Uterus (tissue), 2 donors: ENCODE measurements around the gene TNS2.

ENCODE experiments used
- POLR2A ChIP-seq, 2 donors: fragments of 450-650 bp; IDR thresholded peaks; one replicate each; pipeline ENCODE4 v1.6.1; 2016; ENCODE audit warnings: antibody characterized with exemption in 2 of 2, mild to moderate bottlenecking in 1 of 2, moderate library complexity in 1 of 2
- TF ChIP-seq, protein P1 (sequence below), 4 experiments: fragments of 200-600 bp in 2 of 4; fragments of 450-650 bp in 2 of 4; sonication (generic) in 2 of 4; IDR thresholded peaks; one replicate each; pipeline ENCODE4 v1.5.1; 2016 to 2019; ENCODE audit warnings: antibody characterized with exemption in 4 of 4, mild to moderate bottlenecking in 2 of 4, moderate library complexity in 1 of 4

DNA sequence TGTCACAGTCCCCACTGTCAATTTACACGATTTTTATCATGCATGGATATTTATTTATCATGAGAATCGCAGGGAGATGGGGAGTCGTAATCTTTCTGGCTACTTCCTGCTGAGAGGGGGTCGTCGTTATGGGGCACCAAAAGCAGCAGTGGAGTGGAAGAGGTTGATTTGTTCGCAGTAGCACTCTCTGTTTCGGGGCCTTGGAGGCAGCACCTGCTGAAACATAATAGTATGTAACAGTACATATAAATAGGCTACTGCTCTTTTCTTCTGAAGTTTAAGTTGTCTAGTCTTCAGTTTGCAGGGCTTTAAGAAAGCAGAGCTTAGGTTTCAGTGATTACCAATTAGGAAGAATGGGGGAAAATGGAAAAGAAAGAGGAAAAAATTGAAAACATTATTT, 57.3 kb downstream of the TNS2 start:
- TF ChIP-seq, protein P1, sequence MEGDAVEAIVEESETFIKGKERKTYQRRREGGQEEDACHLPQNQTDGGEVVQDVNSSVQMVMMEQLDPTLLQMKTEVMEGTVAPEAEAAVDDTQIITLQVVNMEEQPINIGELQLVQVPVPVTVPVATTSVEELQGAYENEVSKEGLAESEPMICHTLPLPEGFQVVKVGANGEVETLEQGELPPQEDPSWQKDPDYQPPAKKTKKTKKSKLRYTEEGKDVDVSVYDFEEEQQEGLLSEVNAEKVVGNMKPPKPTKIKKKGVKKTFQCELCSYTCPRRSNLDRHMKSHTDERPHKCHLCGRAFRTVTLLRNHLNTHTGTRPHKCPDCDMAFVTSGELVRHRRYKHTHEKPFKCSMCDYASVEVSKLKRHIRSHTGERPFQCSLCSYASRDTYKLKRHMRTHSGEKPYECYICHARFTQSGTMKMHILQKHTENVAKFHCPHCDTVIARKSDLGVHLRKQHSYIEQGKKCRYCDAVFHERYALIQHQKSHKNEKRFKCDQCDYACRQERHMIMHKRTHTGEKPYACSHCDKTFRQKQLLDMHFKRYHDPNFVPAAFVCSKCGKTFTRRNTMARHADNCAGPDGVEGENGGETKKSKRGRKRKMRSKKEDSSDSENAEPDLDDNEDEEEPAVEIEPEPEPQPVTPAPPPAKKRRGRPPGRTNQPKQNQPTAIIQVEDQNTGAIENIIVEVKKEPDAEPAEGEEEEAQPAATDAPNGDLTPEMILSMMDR (IDR thresholded peaks at IDR 0.05): no peak
- no peak for TF ChIP-seq POLR2A (IDR thresholded peaks at IDR 0.05)
